ENCODE measurements around the gene ALPL. TPM values are rescaled to one million over a fixed set of nuclear protein-coding genes. Genes with fewer than 3 reads are reported as not detected.

ALPL gene
- total RNA-seq, 1 donor from 2014 or later, result not detected

GRCh38 chr1:21614419-21615115 lies 105.3 kb downstream of the ALPL start:
- intact Hi-C loops (cut with micrococcal nuclease), result no loop called here

- intact Hi-C loops (cut with micrococcal nuclease), result no loop called here
Measured at GRCh38 chr1:21616372-21616771, 107.1 kb downstream of the ALPL start.

GRCh38 chr1:21617126-21617738 lies 108.0 kb downstream of the ALPL start:
- intact Hi-C loops (cut with micrococcal nuclease), result no loop called here

GRCh38 chr1:21618059-21618458 lies 108.8 kb downstream of the ALPL start:
- intact Hi-C loops (cut with micrococcal nuclease), result no loop called here

- intact Hi-C loops (cut with micrococcal nuclease), result no loop called here
Measured at GRCh38 chr1:21618561-21619374, 109.5 kb downstream of the ALPL start.

- intact Hi-C loops (cut with micrococcal nuclease), result no loop called here
Measured at GRCh38 chr1:21619375-21619947, 110.2 kb downstream of the ALPL start.

GRCh38 chr1:21620011-21620410 lies 110.8 kb downstream of the ALPL start:
- intact Hi-C loops (cut with micrococcal nuclease), result no loop called here

GRCh38 chr1:21620496-21620895 lies 111.3 kb downstream of the ALPL start:
- intact Hi-C loops (cut with micrococcal nuclease), result no loop called here

GRCh38 chr1:21621051-21621450 lies 111.8 kb downstream of the ALPL start:
- intact Hi-C loops (cut with micrococcal nuclease), result no loop called here

- intact Hi-C loops (cut with micrococcal nuclease), result loop anchor here (1.0 kb wide), 1 partner anchor 15 kb away; no protein-coding TSS in a partner anchor
Measured at GRCh38 chr1:21621761-21622436, 112.7 kb downstream of the ALPL start.

- intact Hi-C loops (cut with micrococcal nuclease), result loop anchor here (1.0 kb wide), 2 partner anchors 15 to 37 kb away; no protein-coding TSS in a partner anchor
Measured at GRCh38 chr1:21622466-21623315, 113.5 kb downstream of the ALPL start.

GRCh38 chr1:21623410-21623961 lies 114.3 kb downstream of the ALPL start:
- intact Hi-C loops (cut with micrococcal nuclease), result loop anchor here (1.0 kb wide), 1 partner anchor 36 kb away; no protein-coding TSS in a partner anchor

GRCh38 chr1:21624571-21625389 lies 115.6 kb downstream of the ALPL start:
- intact Hi-C loops (cut with micrococcal nuclease), result no loop called here

GRCh38 chr1:21625390-21626190 lies 116.4 kb downstream of the ALPL start:
- intact Hi-C loops (cut with micrococcal nuclease), result no loop called here

GRCh38 chr1:21626921-21627339 lies 117.7 kb downstream of the ALPL start:
- intact Hi-C loops (cut with micrococcal nuclease), result no loop called here

Measured in T-helper 1 cell treated with Interleukin-12 subunit alpha and Interleukin-12 subunit beta and Interleukin-4 antibody, amounts not matched to agents 30 ng/mL and 1 ng/mL, for 36 hours (primary cell).